ENCODE data around the gene DNAI2.

Gene DNAI2

GRCh38 chr17:74359916-74360315 is 85.9 kb downstream of the DNAI2 start:
- H3K79me2 ChIP-seq (ENCODE audit: insufficient read depth, low read length) = no peaks in the 10 kb centered on the region
- no peak overlapping the region for H2AFZ ChIP-seq (ENCODE audit: low read length)
- H3K9me3 ChIP-seq (ENCODE audit: insufficient read depth, low read depth, low read length) = no peaks in the 10 kb centered on the region
- no peaks in the 10 kb centered on the region for H3F3A ChIP-seq (ENCODE audit: low read depth)
- no peak overlapping the region for H3K4me2 ChIP-seq (ENCODE audit: low read depth, low read length, poor library complexity, severe bottlenecking)
- H4K20me1 ChIP-seq (ENCODE audit: insufficient read depth, low read length, poor library complexity, severe bottlenecking) = no peaks in the 10 kb centered on the region
- H3K9me2 ChIP-seq (replicated peaks; ENCODE audit: low read depth, low read length) = no peaks in the 10 kb centered on the region
- TF ChIP-seq EZH2phosphoT487 (IDR thresholded peaks at IDR 0.05; ENCODE audit: borderline replicate concordance) (no peak), CTCF (conservative IDR thresholded peaks at IDR 0.05; ENCODE audit: low read length) (no peak)
- H3K4me1 ChIP-seq (ENCODE audit: insufficient read depth, low read length, poor library complexity, severe bottlenecking) = no peaks in the 10 kb centered on the region
- no peak overlapping the region for H3K9ac ChIP-seq (ENCODE audit: low read depth, low read length, poor library complexity, severe bottlenecking)
- H3K36me3 ChIP-seq (ENCODE audit: insufficient read depth, low read length) = no peaks in the 10 kb centered on the region
- H3K27me3 ChIP-seq (ENCODE audit: insufficient read depth, low read length, poor library complexity, severe bottlenecking) = no peaks in the 10 kb centered on the region
- H3K4me3 ChIP-seq (ENCODE audit: low read length, poor library complexity, severe bottlenecking) = no peak overlapping the region

GRCh38 chr17:74360899-74361229 is 86.8 kb downstream of the DNAI2 start:
- Histone ChIP-seq H3K9ac (ENCODE audit: low read depth, low read length, poor library complexity, severe bottlenecking) (no peak overlapping the region), H3K79me2 (ENCODE audit: insufficient read depth, low read length) (no peaks in the 10 kb centered on the region), H3K4me3 (ENCODE audit: low read length, poor library complexity, severe bottlenecking) (no peak overlapping the region), H3K9me2 (replicated peaks; ENCODE audit: low read depth, low read length) (no peaks in the 10 kb centered on the region), H2AFZ (ENCODE audit: low read length) (no peak overlapping the region), H3K4me1 (ENCODE audit: insufficient read depth, low read length, poor library complexity, severe bottlenecking) (no peaks in the 10 kb centered on the region), H3K4me2 (ENCODE audit: low read depth, low read length, poor library complexity, severe bottlenecking) (no peak overlapping the region), H3K9me3 (ENCODE audit: insufficient read depth, low read depth, low read length) (no peaks in the 10 kb centered on the region), H4K20me1 (ENCODE audit: insufficient read depth, low read length, poor library complexity, severe bottlenecking) (no peaks in the 10 kb centered on the region), H3F3A (ENCODE audit: low read depth) (no peaks in the 10 kb centered on the region), H3K36me3 (ENCODE audit: insufficient read depth, low read length) (no peaks in the 10 kb centered on the region), H3K27me3 (ENCODE audit: insufficient read depth, low read length, poor library complexity, severe bottlenecking) (no peaks in the 10 kb centered on the region)
- no peak for TF ChIP-seq EZH2phosphoT487 (IDR thresholded peaks at IDR 0.05; ENCODE audit: borderline replicate concordance)
- TF ChIP-seq CTCF (conservative IDR thresholded peaks at IDR 0.05; ENCODE audit: low read length) = no peak

DNA sequence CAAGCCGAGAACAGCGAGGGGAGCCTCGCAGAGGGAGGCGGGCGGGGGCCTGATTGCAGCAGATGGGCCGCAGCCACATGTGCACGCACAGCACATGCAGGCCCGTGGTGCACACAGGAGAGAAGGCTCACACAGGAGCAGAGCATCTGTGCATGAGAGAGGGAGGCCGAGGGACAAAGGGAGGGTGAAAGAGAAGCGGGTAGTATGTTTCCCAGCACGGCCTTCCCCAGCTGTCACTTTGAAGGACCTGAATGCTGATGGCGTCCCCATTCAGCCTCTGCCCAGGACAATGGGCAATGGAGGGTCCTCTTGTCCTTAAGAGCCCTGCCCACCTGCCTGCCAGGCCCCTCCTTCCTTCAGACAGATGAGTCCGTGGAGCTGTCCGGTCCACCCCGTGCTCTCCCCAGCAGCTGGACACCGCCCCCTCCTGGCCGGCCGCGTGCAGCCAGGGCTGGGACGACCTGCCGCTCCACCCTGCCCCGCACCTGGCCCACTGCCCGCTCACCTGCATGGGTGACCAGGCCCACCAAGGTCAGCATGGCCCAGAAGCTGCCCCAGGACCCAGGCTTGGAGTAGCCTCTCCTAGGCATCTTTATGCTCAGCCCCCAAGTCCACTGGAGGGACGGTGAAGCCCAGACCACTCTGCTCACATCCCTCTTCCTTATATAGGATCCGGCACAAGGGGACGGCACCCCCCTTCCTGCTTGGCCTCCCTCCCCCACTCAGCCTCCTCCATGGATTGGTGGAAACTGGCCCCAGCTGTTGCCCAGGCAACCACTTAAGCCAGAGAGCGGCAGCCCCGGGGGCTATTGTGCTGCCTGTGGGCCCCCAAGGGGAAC is 87.4 kb downstream of the DNAI2 start, which contains the start of gene BTBD17:
Gene BTBD17 (minus strand): TSS at position 639 of the 839 bp plus-strand sequence. CDS start 49 bp downstream, at position 590.
- Histone ChIP-seq H3K36me3 (ENCODE audit: insufficient read depth, low read length) (no peaks in the 10 kb centered on the region), H3K9me3 (ENCODE audit: insufficient read depth, low read depth, low read length) (no peaks in the 10 kb centered on the region), H3K4me3 (ENCODE audit: low read length, poor library complexity, severe bottlenecking) (no peak within 1 kb of the TSS), H3F3A (ENCODE audit: low read depth) (no peaks in the 10 kb centered on the region), H3K27me3 (ENCODE audit: insufficient read depth, low read length, poor library complexity, severe bottlenecking) (no peaks in the 10 kb centered on the region), H4K20me1 (ENCODE audit: insufficient read depth, low read length, poor library complexity, severe bottlenecking) (no peaks in the 10 kb centered on the region), H2AFZ (ENCODE audit: low read length) (no peak within 1 kb of the TSS), H3K9me2 (replicated peaks; ENCODE audit: low read depth, low read length) (no peaks in the 10 kb centered on the region), H3K4me1 (ENCODE audit: insufficient read depth, low read length, poor library complexity, severe bottlenecking) (no peaks in the 10 kb centered on the region), H3K9ac (ENCODE audit: low read depth, low read length, poor library complexity, severe bottlenecking) (no peak within 1 kb of the TSS), H3K4me2 (ENCODE audit: low read depth, low read length, poor library complexity, severe bottlenecking) (no peak within 1 kb of the TSS), H3K79me2 (ENCODE audit: insufficient read depth, low read length) (no peaks in the 10 kb centered on the region)
- TF ChIP-seq CTCF (conservative IDR thresholded peaks at IDR 0.05; ENCODE audit: low read length) (peak; percentile 43), EZH2phosphoT487 (IDR thresholded peaks at IDR 0.05; ENCODE audit: borderline replicate concordance) (no peak)

Measured in Loucy (cell line).